AG04449 (cell line): ENCODE results near the gene SLC5A12.
"Not testable (repeated sequence)": the region's sequence is repeated elsewhere in the genome, so short reads cannot be mapped to it uniquely, and the experiment has no call there.

ENCODE experiments used
- CTCF ChIA-PET: fragments of 350-600 bp; formaldehyde crosslinking; extraction: SDS; loops from one replicate; lab custom pipeline; 2021; ENCODE audit warnings: antibody characterized with exemption; lab: Yijun Ruan, JAX
- POLR2A ChIA-PET: fragments of 400-600, 350-600 bp; formaldehyde crosslinking; extraction: SDS; loops from one replicate; lab custom pipeline; 2020; ENCODE audit warnings: antibody characterized with exemption, inconsistent platforms; lab: Yijun Ruan, JAX
- DNase-seq: peaks from one replicate; pipeline ENCODE4 v3.0.0-alpha.2; 2010; ENCODE audit warnings: low read depth, low spot score
- H3K4me3 ChIP-seq: 2 replicates; pipeline ENCODE4 v1.5.1; 2011; ENCODE audit warnings: low read depth, mild to moderate bottlenecking, control low read depth, low read length
- CTCF ChIP-seq: IDR thresholded peaks from one replicate; pipeline ENCODE4 v1.5.1; 2011; ENCODE audit warnings: mild to moderate bottlenecking, moderate library complexity, low read length, control low read depth, inconsistent platforms; ENCODE audit not compliant: insufficient read depth; ENCODE audit errors: missing control alignments

SLC5A12 gene

DNA sequence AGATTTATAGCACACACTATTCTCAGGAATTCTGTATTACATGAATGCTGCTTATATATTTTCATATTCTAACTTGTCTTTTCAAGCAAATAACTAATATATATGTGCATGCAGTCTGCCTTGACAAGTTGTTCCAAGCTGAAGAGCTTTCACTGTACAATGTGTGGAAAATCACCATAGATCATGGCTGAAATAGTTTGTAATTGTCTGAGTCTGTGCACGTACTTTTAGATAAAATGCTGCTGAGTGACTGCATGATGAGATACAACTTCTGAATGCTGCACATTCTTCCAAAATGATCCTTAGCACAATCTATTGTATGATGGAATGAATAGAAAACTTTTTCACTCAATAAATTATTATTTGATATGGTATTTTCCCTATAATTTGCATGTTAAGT, 58.9 kb downstream of the SLC5A12 start:
- DNase-seq, result no peak
- no peak for TF ChIP-seq CTCF
- CTCF ChIA-PET, result interaction anchor here (1.1 to 1.6 kb wide), 2 partner anchors 13 to 496 kb away, joined by 3 to 4 read pairs; no protein-coding TSS in a partner anchor
- POLR2A ChIA-PET, result no interaction called here
- H3K4me3 ChIP-seq, result no peak overlapping the region

DNA sequence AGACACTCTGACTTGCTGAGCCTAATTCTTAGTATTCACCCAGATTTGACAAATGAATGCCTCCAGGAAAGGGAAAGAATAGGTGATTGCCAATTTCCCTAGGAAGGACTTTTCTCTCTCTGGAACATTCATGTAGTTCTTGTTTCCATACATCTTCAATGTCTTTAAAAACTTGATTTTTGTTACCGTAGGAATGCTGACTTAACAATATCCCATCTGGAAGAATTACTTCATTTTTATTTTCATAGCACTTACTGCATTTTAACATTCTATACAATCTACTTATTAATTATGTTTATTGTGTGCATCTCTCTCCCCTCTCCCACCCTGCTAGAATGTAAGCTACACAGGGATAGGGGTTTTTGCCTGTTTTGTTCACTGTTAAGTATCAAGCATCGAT, 66.6 kb downstream of the SLC5A12 start:
- ChIA-PET CTCF (no interaction called here), POLR2A (no interaction called here)
- DNase-seq, result no peak
- no peak for TF ChIP-seq CTCF
- no peak overlapping the region for H3K4me3 ChIP-seq

- CTCF ChIA-PET, result interaction anchor here (1.4 to 5.7 kb wide), 6 partner anchors 10 to 507 kb away, joined by 3 to 78 read pairs (median 11); no protein-coding TSS in a partner anchor
- no peak for DNase-seq
- POLR2A ChIA-PET, result no interaction called here
- H3K4me3 ChIP-seq, result no peak overlapping the region
- no peak for TF ChIP-seq CTCF
These were observed 69.9 kb downstream of the SLC5A12 start for GRCh38 chr11:26651916-26652315.

DNA sequence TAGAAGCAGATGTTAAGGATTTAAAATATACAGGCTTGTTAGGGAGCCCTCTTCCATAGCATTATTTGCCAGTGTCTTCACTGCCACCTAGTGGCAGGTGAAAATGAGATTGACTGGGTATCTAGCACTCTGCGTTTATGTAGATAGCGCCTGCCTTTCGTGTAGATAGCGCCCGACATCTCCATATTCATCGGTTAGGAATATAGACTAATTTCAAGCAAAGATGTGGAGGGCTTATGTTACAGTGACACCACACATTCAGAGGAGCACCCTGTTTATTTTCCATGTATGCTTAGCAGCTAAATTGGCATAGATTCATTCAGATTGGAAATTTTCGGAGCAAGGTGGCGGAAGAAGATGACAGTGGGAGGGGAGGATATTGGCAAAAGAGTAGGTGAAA, 72.0 kb downstream of the SLC5A12 start:
- H3K4me3 ChIP-seq, result no peak overlapping the region
- ChIA-PET CTCF (interaction anchor here (0.6 to 5.7 kb wide), 15 partner anchors 8 to 509 kb away, joined by 3 to 78 read pairs (median 6); no protein-coding TSS in a partner anchor), POLR2A (no interaction called here)
- TF ChIP-seq CTCF, result peak; percentile 68
- peak; percentile 29 for DNase-seq

DNA sequence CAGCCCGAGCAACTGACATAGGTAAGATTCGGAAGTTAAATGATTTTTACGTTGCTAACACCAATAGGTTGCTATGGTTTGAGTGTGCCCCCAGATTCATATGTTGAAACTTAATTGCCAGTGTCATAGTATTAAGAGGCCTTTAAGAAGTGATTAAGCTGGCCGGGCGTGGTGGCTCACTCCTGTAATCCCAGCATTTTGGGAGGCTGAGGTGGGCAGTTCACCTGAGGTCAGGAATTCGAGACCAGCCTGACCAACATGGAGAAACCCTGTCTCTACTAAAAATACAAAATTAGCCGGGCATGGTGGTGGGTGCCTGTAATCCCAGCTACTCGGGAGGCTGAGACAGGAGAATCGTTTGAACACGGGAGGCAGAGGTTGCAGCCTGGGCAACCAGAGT, 78.5 kb downstream of the SLC5A12 start:
- H3K4me3 ChIP-seq, DNase-seq, POLR2A ChIA-PET: not testable (repeated sequence)
- CTCF ChIA-PET, result interaction anchor here (1.4 kb wide), 1 partner anchor 10 kb away, joined by 3 read pairs; no protein-coding TSS in a partner anchor

DNA sequence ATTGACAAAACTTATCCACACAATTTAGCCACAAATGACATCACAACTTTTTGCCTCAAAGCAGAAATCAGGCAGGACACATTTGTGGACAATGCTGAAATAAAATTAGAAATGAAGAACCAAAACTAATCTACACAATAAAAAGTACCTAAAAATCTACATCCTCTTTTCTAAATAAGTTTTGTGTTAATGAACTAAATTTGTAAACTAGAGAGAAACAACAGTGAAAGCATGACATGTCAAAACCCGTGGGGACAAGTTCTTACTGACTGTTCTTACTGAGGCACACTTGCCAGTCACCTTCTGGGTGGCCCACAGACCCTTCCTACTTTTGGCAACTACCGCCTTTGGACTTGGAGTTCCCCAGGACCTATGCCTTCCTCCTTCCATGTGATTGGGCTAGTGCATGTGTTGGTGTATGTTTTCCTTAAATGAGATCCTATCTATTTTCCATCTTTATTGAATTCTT, 89.1 kb downstream of the SLC5A12 start:
- ChIA-PET CTCF (no interaction called here), POLR2A (no interaction called here)
- no peak for TF ChIP-seq CTCF
- no peak overlapping the region for H3K4me3 ChIP-seq
- no peak for DNase-seq

GRCh38 chr11:26626346-26626745, 95.5 kb downstream of the SLC5A12 start:
- H3K4me3 ChIP-seq, result no peak overlapping the region
- DNase-seq, result no peak
- ChIA-PET CTCF (interaction anchor here (1.3 to 1.9 kb wide), 2 partner anchors 24 to 30 kb away, joined by 3 to 9 read pairs; no protein-coding TSS in a partner anchor), POLR2A (no interaction called here)
- TF ChIP-seq CTCF, result no peak
